ENCODE measurements around the gene CAMSAP2.
"Not testable (repeated sequence)": the region's sequence is repeated elsewhere in the genome, so short reads cannot be mapped to it uniquely, and the experiment has no call there.

The CAMSAP2 gene

GRCh38 chr1:200783926-200784325 is 45.2 kb downstream of the CAMSAP2 start:
- no peak for DNase-seq

GRCh38 chr1:200784576-200784975 is 45.9 kb downstream of the CAMSAP2 start:
- no peak for DNase-seq

GRCh38 chr1:200786788-200787187 is 48.1 kb downstream of the CAMSAP2 start:
- DNase-seq = no peak

GRCh38 chr1:200787896-200788387 is 49.2 kb downstream of the CAMSAP2 start:
- DNase-seq = no peak

GRCh38 chr1:200791012-200791411 is 52.3 kb downstream of the CAMSAP2 start:
- not testable (repeated sequence) for DNase-seq

- no peak for DNase-seq
Measured at GRCh38 chr1:200793677-200794076, 55.0 kb downstream of the CAMSAP2 start.

- DNase-seq = no peak
Measured at GRCh38 chr1:200794506-200795065, 55.9 kb downstream of the CAMSAP2 start.

GRCh38 chr1:200795156-200795555 is 56.5 kb downstream of the CAMSAP2 start:
- DNase-seq = no peak

- DNase-seq = no peak
Measured at GRCh38 chr1:200802042-200802441, 63.3 kb downstream of the CAMSAP2 start.

GRCh38 chr1:200802865-200803512 is 64.3 kb downstream of the CAMSAP2 start:
- peak; percentile 79 for DNase-seq

GRCh38 chr1:200805719-200806118 is 67.0 kb downstream of the CAMSAP2 start:
- DNase-seq = no peak

GRCh38 chr1:200808846-200809245 is 70.2 kb downstream of the CAMSAP2 start:
- no peak for DNase-seq

- DNase-seq = no peak
Measured at GRCh38 chr1:200811704-200812103, 73.0 kb downstream of the CAMSAP2 start.

GRCh38 chr1:200816624-200817224 is 78.0 kb downstream of the CAMSAP2 start:
- DNase-seq = not testable (repeated sequence)

GRCh38 chr1:200818248-200818647 is 79.6 kb downstream of the CAMSAP2 start:
- DNase-seq = no peak

- no peak for DNase-seq
Measured at GRCh38 chr1:200819726-200820125, 81.0 kb downstream of the CAMSAP2 start.

- DNase-seq = no peak
Measured at GRCh38 chr1:200831091-200831490, 92.4 kb downstream of the CAMSAP2 start.

- DNase-seq = no peak
Measured at GRCh38 chr1:200834383-200834782, 95.7 kb downstream of the CAMSAP2 start.

GRCh38 chr1:200836213-200836612 is 97.5 kb downstream of the CAMSAP2 start:
- DNase-seq = no peak

- DNase-seq = no peak
Measured at GRCh38 chr1:200837931-200838571, 99.4 kb downstream of the CAMSAP2 start.

- DNase-seq = no peak
Measured at GRCh38 chr1:200838676-200839445, 100.2 kb downstream of the CAMSAP2 start.

GRCh38 chr1:200845360-200845759 is 106.7 kb downstream of the CAMSAP2 start:
- no peak for DNase-seq

- DNase-seq = no peak
Measured at GRCh38 chr1:200846398-200846797, 107.7 kb downstream of the CAMSAP2 start.

Data from stimulated activated CD4-positive, alpha-beta T cell treated with anti-CD3 and anti-CD28 coated beads, Interleukin-4, amount 100 ng/mL, for 24 hours (primary cell).